GM12801 (cell line): ENCODE measurements around the gene ISLR2.

Experiments
- CTCF ChIP-seq: IDR thresholded peaks from one replicate; pipeline ENCODE4 v1.5.1; 2011; ENCODE audit warnings: control low read depth; ENCODE audit not compliant: insufficient read length; ENCODE audit errors: extremely low read depth

Gene ISLR2

GRCh38 chr15:74184582-74185091 lies 54.3 kb downstream of the ISLR2 start:
- TF ChIP-seq CTCF, result no peak

DNA sequence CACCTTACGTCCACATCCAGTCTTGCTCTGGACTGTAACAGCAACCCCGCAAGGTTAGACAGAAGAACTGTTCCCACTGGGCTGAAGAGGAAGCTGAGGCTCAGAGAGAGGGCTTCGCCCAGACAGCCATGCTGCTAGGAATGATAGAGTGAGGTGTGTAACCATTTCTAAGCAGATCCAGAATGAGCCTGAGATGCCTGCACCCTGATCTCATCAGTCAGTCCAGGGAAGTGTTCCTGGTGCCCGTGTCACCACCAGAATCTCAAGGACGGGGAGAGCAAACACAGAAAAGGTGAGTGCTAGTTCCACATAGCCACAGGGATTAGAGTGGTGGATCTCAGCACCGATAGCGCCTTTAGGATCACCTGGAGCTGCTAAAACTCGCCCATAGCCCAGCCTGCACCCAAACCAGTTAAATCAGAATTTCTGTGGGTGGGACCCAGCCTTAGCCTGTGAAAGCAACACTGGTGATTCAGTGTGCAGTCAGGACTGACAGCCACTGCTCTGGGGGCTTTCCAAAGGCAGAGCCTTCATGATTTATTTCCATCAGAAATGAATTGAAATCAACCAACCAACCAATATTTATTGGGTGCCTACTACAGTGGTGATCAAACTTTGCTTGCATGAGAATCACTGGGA lies 55.4 kb downstream of the ISLR2 start:
- TF ChIP-seq CTCF, result no peak
